MM.1S (cell line): Measurements from ENCODE around the gene SLC4A1AP.

ENCODE experiments used
- DNase-seq: peaks from one replicate; pipeline ENCODE4 v3.0.0-alpha.2; 2015
- H2AFZ ChIP-seq: fragments of 300-600 bp; sonication (generic); 2 replicates; pipeline ENCODE4 v1.6.0; 2016; ENCODE audit warnings: antibody characterized with exemption, low read length
- H3F3A ChIP-seq: fragments of 300-600 bp; sonication (generic); 2 replicates; pipeline ENCODE4 v1.6.1; 2016; ENCODE audit warnings: mild to moderate bottlenecking, antibody characterized with exemption, low read length, moderate library complexity, mixed read lengths; ENCODE audit not compliant: insufficient read depth
- H3K27ac ChIP-seq: fragments of 300-600 bp; sonication (generic); 2 replicates; pipeline ENCODE4 v1.5.1; 2016; ENCODE audit warnings: mild to moderate bottlenecking, low read length
- H3K27me3 ChIP-seq: fragments of 300-600 bp; sonication (generic); replicated peaks from 2 replicates; pipeline ENCODE4 v1.6.0; 2016; ENCODE audit warnings: low read length; ENCODE audit not compliant: insufficient read depth
- H3K36me3 ChIP-seq: fragments of 300-600 bp; sonication (generic); replicated peaks from 2 replicates; pipeline ENCODE4 v1.6.1; 2016; ENCODE audit warnings: mild to moderate bottlenecking, low read length, mixed read lengths; ENCODE audit not compliant: insufficient read depth
- H3K4me1 ChIP-seq: fragments of 300-600 bp; sonication (generic); 2 replicates; pipeline ENCODE4 v1.6.1; 2016; ENCODE audit warnings: low read length, mixed read lengths
- H3K4me2 ChIP-seq: fragments of 300-600 bp; sonication (generic); 2 replicates; pipeline ENCODE4 v1.6.0; 2016; ENCODE audit warnings: low read depth, low read length
- H3K4me3 ChIP-seq: fragments of 300-600 bp; sonication (generic); 2 replicates; pipeline ENCODE4 v1.5.1; 2016; ENCODE audit warnings: low read length, mixed read lengths
- H3K79me2 ChIP-seq: fragments of 300-600 bp; sonication (generic); 2 replicates; pipeline ENCODE4 v1.6.1; 2016; ENCODE audit warnings: mixed run types, low read length, mixed read lengths
- H3K9ac ChIP-seq: fragments of 300-600 bp; sonication (generic); 2 replicates; pipeline ENCODE4 v1.6.1; 2016; ENCODE audit warnings: low read length, mixed read lengths
- H3K9me2 ChIP-seq: fragments of 300-600 bp; sonication (generic); replicated peaks from 2 replicates; pipeline ENCODE4 v1.6.1; 2016; ENCODE audit warnings: mild to moderate bottlenecking, low read length, mixed read lengths; ENCODE audit not compliant: insufficient read depth
- H3K9me3 ChIP-seq: fragments of 300-600 bp; sonication (generic); replicated peaks from 2 replicates; pipeline ENCODE4 v1.6.1; 2016; ENCODE audit warnings: mild to moderate bottlenecking, low read length, mixed read lengths; ENCODE audit not compliant: insufficient read depth
- H4K20me1 ChIP-seq: fragments of 300-600 bp; sonication (generic); 2 replicates; pipeline ENCODE4 v1.6.1; 2016; ENCODE audit warnings: mild to moderate bottlenecking, low read length, moderate library complexity, mixed read lengths; ENCODE audit not compliant: insufficient read depth
- EZH2 ChIP-seq: fragments of 300-600 bp; sonication (generic); optimal IDR thresholded peaks from 2 replicates; pipeline ENCODE3; 2017; ENCODE audit warnings: low read depth, mild to moderate bottlenecking, antibody characterized with exemption, low read length, mixed read lengths
- EZH2phosphoT487 ChIP-seq: fragments of 300-600 bp; sonication (generic); IDR thresholded peaks from 2 replicates; pipeline ENCODE4 v1.6.1; 2018; ENCODE audit warnings: antibody characterized with exemption, low read length
- TF ChIP-seq, protein P1 (sequence below): fragments of 300-600 bp; sonication (generic); IDR thresholded peaks from 2 replicates; pipeline ENCODE4 v1.5.1; 2016; ENCODE audit warnings: antibody characterized with exemption, low read length, mixed read lengths

The SLC4A1AP gene, protein sequence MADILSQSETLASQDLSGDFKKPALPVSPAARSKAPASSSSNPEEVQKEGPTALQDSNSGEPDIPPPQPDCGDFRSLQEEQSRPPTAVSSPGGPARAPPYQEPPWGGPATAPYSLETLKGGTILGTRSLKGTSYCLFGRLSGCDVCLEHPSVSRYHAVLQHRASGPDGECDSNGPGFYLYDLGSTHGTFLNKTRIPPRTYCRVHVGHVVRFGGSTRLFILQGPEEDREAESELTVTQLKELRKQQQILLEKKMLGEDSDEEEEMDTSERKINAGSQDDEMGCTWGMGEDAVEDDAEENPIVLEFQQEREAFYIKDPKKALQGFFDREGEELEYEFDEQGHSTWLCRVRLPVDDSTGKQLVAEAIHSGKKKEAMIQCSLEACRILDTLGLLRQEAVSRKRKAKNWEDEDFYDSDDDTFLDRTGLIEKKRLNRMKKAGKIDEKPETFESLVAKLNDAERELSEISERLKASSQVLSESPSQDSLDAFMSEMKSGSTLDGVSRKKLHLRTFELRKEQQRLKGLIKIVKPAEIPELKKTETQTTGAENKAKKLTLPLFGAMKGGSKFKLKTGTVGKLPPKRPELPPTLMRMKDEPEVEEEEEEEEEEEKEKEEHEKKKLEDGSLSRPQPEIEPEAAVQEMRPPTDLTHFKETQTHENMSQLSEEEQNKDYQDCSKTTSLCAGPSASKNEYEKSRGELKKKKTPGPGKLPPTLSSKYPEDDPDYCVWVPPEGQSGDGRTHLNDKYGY

DNA sequence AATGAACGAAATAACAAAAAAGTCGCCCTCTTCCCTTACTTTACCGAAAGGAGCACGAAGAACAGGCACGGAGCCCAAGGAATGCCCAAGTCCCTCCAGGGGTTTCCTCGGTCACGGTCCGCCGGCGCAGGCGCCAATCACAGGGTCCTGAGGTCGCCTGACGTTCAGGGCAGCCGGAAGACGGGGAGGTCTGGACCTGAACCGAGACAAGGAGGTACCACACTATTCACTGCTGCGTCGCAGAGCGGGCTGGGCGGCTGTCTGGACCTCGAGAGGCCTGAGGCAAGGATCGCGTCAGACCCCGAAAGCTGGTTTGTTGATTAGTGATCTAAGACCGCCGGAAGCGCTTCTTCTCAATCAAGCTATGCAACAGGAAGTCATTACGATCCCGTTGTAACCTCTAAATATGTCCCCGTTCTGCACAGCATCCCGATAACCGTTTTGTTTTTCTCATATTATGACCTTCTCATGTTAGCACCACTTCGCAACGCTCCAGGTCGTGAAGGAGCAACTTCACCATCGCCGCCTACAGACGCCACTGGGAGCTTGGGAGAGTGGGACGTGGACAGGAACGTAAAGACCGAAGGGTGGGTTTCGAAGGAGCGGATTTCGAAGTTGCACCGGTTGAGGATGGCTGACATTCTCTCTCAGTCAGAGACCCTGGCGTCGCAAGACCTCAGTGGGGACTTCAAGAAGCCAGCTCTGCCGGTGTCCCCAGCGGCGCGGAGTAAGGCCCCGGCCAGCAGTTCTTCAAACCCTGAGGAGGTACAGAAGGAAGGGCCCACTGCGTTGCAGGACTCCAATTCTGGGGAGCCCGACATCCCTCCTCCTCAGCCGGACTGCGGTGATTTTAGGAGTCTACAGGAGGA lies at the start of gene SLC4A1AP, which contains the start of gene SUPT7L:
Gene SLC4A1AP (plus strand): TSS at position 605 of the 869 bp plus-strand sequence. CDS start 26 bp downstream, at position 631.
Gene SUPT7L (minus strand): TSS at position 330 of the 869 bp plus-strand sequence. CDS start 1,422 bp downstream, outside the sequence.
- Histone ChIP-seq H3K27ac (peak within 1 kb of the TSS; percentile 73; the same call in 1 of the 2 replicates), H3K27me3 (no peaks in the 10 kb centered on the region), H3K4me1 (peaks cover 9% of the 10 kb centered on the region), H4K20me1 (no peaks in the 10 kb centered on the region), H3K4me3 (peak within 1 kb of the TSS; percentile 83), H3K9ac (peak within 1 kb of the TSS; percentile 77), H3K9me2 (no peaks in the 10 kb centered on the region), H3K79me2 (peaks cover 36% of the 10 kb centered on the region), H3K9me3 (no peaks in the 10 kb centered on the region), H2AFZ (peak within 1 kb of the TSS; percentile 94), H3K36me3 (peaks cover 9% of the 10 kb centered on the region; the same call in 1 of the 2 replicates), H3F3A (no peaks in the 10 kb centered on the region), H3K4me2 (peak within 1 kb of the TSS; percentile 83)
- TF ChIP-seq EZH2phosphoT487 (no peak), EZH2 (no peak)
- TF ChIP-seq, protein P1, sequence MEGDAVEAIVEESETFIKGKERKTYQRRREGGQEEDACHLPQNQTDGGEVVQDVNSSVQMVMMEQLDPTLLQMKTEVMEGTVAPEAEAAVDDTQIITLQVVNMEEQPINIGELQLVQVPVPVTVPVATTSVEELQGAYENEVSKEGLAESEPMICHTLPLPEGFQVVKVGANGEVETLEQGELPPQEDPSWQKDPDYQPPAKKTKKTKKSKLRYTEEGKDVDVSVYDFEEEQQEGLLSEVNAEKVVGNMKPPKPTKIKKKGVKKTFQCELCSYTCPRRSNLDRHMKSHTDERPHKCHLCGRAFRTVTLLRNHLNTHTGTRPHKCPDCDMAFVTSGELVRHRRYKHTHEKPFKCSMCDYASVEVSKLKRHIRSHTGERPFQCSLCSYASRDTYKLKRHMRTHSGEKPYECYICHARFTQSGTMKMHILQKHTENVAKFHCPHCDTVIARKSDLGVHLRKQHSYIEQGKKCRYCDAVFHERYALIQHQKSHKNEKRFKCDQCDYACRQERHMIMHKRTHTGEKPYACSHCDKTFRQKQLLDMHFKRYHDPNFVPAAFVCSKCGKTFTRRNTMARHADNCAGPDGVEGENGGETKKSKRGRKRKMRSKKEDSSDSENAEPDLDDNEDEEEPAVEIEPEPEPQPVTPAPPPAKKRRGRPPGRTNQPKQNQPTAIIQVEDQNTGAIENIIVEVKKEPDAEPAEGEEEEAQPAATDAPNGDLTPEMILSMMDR = no peak
- DNase-seq = peak; percentile 80

DNA sequence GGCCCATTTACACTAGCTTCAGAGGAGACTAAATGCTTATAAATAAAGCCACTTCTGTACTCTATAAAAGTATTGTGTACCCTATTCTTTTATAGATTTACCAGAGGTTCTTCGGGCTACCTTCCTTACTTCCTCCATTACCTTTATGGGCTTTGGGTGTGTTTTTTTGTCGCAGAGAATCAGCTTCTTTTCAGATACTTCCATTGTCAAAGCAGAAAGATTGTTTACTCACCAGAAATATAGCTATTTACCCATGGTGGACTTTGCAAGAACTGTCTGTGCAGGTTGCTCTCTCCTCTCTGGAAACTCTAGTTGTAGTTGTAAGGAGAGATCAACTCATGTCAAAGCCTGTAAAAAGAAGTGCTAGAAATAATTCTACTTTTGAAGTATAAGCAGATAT lies 49.7 kb upstream of the SLC4A1AP start:
- no peak overlapping the region for H3K9ac ChIP-seq
- H3K4me1 ChIP-seq = no peaks in the 10 kb centered on the region
- H3K4me2 ChIP-seq = no peak overlapping the region
- H3K9me2 ChIP-seq = no peaks in the 10 kb centered on the region
- H3K4me3 ChIP-seq = no peak overlapping the region
- H3K27ac ChIP-seq = no peak overlapping the region
- H3K36me3 ChIP-seq = peaks cover 4% of the 10 kb centered on the region; the same call in 1 of the 2 replicates
- no peaks in the 10 kb centered on the region for H4K20me1 ChIP-seq
- H3K79me2 ChIP-seq = no peaks in the 10 kb centered on the region
- no peak for TF ChIP-seq EZH2phosphoT487
- TF ChIP-seq, protein P1 = no peak
- no peak for TF ChIP-seq EZH2
- DNase-seq = no peak
- no peaks in the 10 kb centered on the region for H3K9me3 ChIP-seq
- H3K27me3 ChIP-seq = no peaks in the 10 kb centered on the region
- H3F3A ChIP-seq = no peaks in the 10 kb centered on the region
- H2AFZ ChIP-seq = no peak overlapping the region

DNA sequence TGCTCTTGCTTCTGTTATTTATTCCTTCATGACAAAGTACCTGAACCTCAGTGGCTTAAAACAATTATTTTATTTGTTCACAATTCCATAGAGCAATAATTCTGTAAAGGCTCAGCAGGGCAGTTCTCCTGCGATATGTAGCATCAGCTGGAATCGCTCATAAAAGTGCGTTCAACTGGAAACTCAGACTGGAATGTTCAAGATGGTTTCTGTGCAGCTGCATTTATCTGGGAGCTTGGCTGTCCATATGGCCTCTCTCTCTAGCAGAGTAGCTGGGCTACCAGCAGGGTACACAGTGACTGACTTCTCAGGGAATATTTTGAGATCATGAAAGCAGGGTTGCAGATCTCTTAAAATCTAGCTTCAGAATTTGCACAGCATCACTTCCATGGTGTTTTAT lies 48.4 kb upstream of the SLC4A1AP start:
- no peaks in the 10 kb centered on the region for H3K9me3 ChIP-seq
- H3K27ac ChIP-seq = no peak overlapping the region
- no peak for TF ChIP-seq EZH2
- TF ChIP-seq, protein P1 = no peak
- no peak for TF ChIP-seq EZH2phosphoT487
- no peak overlapping the region for H3K4me3 ChIP-seq
- H3K4me1 ChIP-seq = no peaks in the 10 kb centered on the region
- H3K9ac ChIP-seq = no peak overlapping the region
- H3K9me2 ChIP-seq = no peaks in the 10 kb centered on the region
- H3K27me3 ChIP-seq = no peaks in the 10 kb centered on the region
- no peak overlapping the region for H3K4me2 ChIP-seq
- no peaks in the 10 kb centered on the region for H4K20me1 ChIP-seq
- H2AFZ ChIP-seq = no peak overlapping the region
- H3K36me3 ChIP-seq = peaks cover 4% of the 10 kb centered on the region; the same call in 1 of the 2 replicates
- no peaks in the 10 kb centered on the region for H3K79me2 ChIP-seq
- no peak for DNase-seq
- no peaks in the 10 kb centered on the region for H3F3A ChIP-seq
